ENCODE measurements around the gene CLEC4E. TPM values are rescaled to one million over a fixed set of nuclear protein-coding genes. Genes with fewer than 3 reads are reported as not detected.
"Not testable (repeated sequence)": the region's sequence is repeated elsewhere in the genome, so short reads cannot be mapped to it uniquely, and the experiment has no call there.

The CLEC4E gene
- total and polyA plus RNA-seq, 7 donors: 0.46 to 5.4 (median 2.0) TPM

GRCh38 chr12:8572507-8572906, 31.8 kb upstream of the CLEC4E start:
- H3K4me1 ChIP-seq: no peaks in the 10 kb centered on the region
- DNase-seq: no peak
- H3K36me3 ChIP-seq: no peaks in the 10 kb centered on the region
- H3K27ac ChIP-seq: no peak overlapping the region
- H3K9me3 ChIP-seq: no peaks in the 10 kb centered on the region
- intact Hi-C loops (cut with DNase I): no loop called here
- WGBS, 2 donors: 25 to 39% methylated on average over 2 of the region's 2 CpGs
- H3K4me3 ChIP-seq: no peak overlapping the region
- TF ChIP-seq EP300 (IDR thresholded peaks at IDR 0.05): no peak
- H3K27me3 ChIP-seq: no peaks in the 10 kb centered on the region

GRCh38 chr12:8566525-8566924, 25.8 kb upstream of the CLEC4E start:
- H3K27ac ChIP-seq: no peak overlapping the region
- DNase-seq: no peak

DNA sequence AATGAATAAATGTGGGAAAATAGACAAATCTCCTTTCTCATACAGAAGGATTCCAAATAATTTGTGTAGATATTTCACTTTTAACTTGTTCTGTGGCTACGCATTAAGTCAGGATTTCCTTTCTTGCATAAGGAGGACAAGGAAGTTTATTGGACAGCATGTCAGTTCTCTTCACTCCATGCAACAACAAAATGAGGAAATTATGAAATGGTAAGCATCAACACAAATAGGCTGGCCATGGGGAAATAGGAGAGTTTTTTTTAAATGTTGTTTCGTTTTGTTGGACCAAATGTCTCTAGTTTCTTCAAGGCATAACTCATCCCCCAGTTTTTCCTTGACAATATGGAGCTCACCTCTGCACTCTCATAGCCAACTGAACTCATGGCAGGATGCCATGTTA, 25.3 kb upstream of the CLEC4E start:
- H3K27ac ChIP-seq; H3K4me3 ChIP-seq; DNase-seq; H3K9me3 ChIP-seq; intact Hi-C loops (cut with DNase I); H3K36me3 ChIP-seq; H3K27me3 ChIP-seq; H3K4me1 ChIP-seq: not testable (repeated sequence)
- WGBS, 2 donors: 74 to 84% methylated on average over 2 of the region's 2 CpGs

More at GRCh38 chr12:8566525-8566924, 25.8 kb upstream of the CLEC4E start:
- Histone ChIP-seq H3K27me3 (no peaks in the 10 kb centered on the region), H3K4me3 (no peak overlapping the region), H3K9me3 (no peaks in the 10 kb centered on the region), H3K4me1 (no peaks in the 10 kb centered on the region), H3K36me3 (no peaks in the 10 kb centered on the region)
- no peak for TF ChIP-seq EP300 (IDR thresholded peaks at IDR 0.05)
- TF ChIP-seq POLR2A (IDR thresholded peaks at IDR 0.05): no peak
- TF ChIP-seq POLR2AphosphoS5 (IDR thresholded peaks at IDR 0.05): no peak
- no peak for TF ChIP-seq CTCF (IDR thresholded peaks at IDR 0.05)
- intact Hi-C loops (cut with DNase I): no loop called here

GRCh38 chr12:8564656-8565055, 24.0 kb upstream of the CLEC4E start:
- DNase-seq: no peak
- no peak overlapping the region for H3K4me3 ChIP-seq
- no peaks in the 10 kb centered on the region for H3K4me1 ChIP-seq
- intact Hi-C loops (cut with DNase I): no loop called here
- H3K36me3 ChIP-seq: no peaks in the 10 kb centered on the region
- TF ChIP-seq POLR2A (IDR thresholded peaks at IDR 0.05) (no peak), POLR2AphosphoS5 (IDR thresholded peaks at IDR 0.05) (no peak), CTCF (IDR thresholded peaks at IDR 0.05) (no peak), EP300 (IDR thresholded peaks at IDR 0.05) (no peak)
- 70 to 81% methylated on average over 22 of the region's 22 CpGs for WGBS, 2 donors
- H3K27me3 ChIP-seq: no peaks in the 10 kb centered on the region
- no peak overlapping the region for H3K27ac ChIP-seq
- no peaks in the 10 kb centered on the region for H3K9me3 ChIP-seq

DNA sequence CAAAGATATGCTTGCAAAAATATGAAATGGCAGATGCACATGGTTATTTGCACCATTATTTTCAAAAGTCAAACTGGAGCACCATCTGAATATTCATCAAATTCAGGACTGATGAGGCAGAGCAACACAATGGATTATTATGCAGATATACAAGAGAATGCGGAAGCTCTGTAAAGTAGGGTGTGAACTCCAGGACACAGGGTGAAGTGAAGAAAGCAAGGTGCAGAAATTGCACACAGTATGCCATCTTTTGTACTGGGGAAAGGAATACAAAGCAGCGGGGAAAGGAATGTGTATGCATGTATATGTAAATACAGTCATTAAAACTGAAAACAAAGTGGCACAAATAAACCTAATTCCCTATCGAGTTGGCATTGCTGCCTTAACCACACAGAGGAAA, 22.7 kb upstream of the CLEC4E start:
- no peak overlapping the region for H3K27ac ChIP-seq
- no peak overlapping the region for H3K4me3 ChIP-seq
- no peak for DNase-seq
- intact Hi-C loops (cut with DNase I): no loop called here
- 71 to 76% methylated on average over 3 of the region's 3 CpGs for WGBS, 2 donors
- TF ChIP-seq POLR2A (IDR thresholded peaks at IDR 0.05): no peak
- no peak for TF ChIP-seq EP300 (IDR thresholded peaks at IDR 0.05)
- no peak for TF ChIP-seq POLR2AphosphoS5 (IDR thresholded peaks at IDR 0.05)
- TF ChIP-seq CTCF (IDR thresholded peaks at IDR 0.05): no peak
- no peaks in the 10 kb centered on the region for H3K9me3 ChIP-seq
- H3K27me3 ChIP-seq: no peaks in the 10 kb centered on the region
- H3K36me3 ChIP-seq: no peaks in the 10 kb centered on the region
- H3K4me1 ChIP-seq: no peaks in the 10 kb centered on the region

DNA sequence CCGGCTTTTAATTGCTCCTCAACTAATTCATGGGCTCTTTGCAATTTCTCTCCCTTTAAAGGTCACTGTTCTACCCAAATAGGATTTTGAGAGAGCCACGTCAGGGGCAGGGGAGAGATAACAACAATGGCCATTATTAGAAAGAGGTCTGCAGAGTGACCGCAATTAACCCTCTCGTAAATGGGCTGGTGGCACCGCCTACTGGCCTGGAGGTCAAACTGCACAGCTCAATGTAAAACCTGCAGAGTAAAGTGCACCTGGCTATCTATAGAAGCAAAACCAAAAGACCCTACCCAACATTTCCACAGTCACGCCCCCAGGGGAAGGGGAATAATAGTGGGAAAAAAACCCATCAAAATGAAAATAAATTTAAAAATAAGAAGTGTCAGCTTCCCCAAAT, 21.6 kb upstream of the CLEC4E start:
- DNase-seq: no peak
- Histone ChIP-seq H3K27ac (no peak overlapping the region), H3K27me3 (no peaks in the 10 kb centered on the region), H3K4me3 (no peak overlapping the region), H3K36me3 (no peaks in the 10 kb centered on the region), H3K9me3 (no peaks in the 10 kb centered on the region), H3K4me1 (no peaks in the 10 kb centered on the region)
- TF ChIP-seq EP300 (IDR thresholded peaks at IDR 0.05): no peak
- no peak for TF ChIP-seq POLR2A (IDR thresholded peaks at IDR 0.05)
- TF ChIP-seq POLR2AphosphoS5 (IDR thresholded peaks at IDR 0.05): no peak
- no peak for TF ChIP-seq CTCF (IDR thresholded peaks at IDR 0.05)
- 72 to 90% methylated on average over 6 of the region's 6 CpGs for WGBS, 2 donors
- intact Hi-C loops (cut with DNase I): no loop called here

Data from sigmoid colon (tissue), 7 donors.